HepG2 (cell line): ENCODE results near the gene ALCAM. TPM values are rescaled to one million over a fixed set of nuclear protein-coding genes. Genes with fewer than 3 reads are reported as not detected.

Experiments used
- ATAC-seq: fragments of 200-7000 bp; cut with Tn5 transposase; 3 replicates; pipeline ENCODE4 v1.9.1; 2020; ENCODE audit warnings: mild to moderate bottlenecking, moderate library complexity
- BruUV-seq: library from RNA; stranded (reverse); fragments of 400-500 nt; replicated peaks from 2 replicates; lab custom pipeline; 2021; lab: Mats Ljungman, UMichigan
- CTCF ChIA-PET: fragments of 300-600 bp; formaldehyde crosslinking; extraction: SDS; loops from one replicate; lab custom pipeline; 2021; ENCODE audit warnings: low total read pairs, inconsistent platforms, low intra/inter-chr PET ratio; lab: Yijun Ruan, JAX
- POLR2A ChIA-PET: fragments of 350-600 bp; sonication (Branson Sonifier 250); formaldehyde crosslinking; loops from one replicate; lab custom pipeline; 2020; ENCODE audit warnings: antibody characterized with exemption, inconsistent platforms; lab: Yijun Ruan, JAX
- DNase-seq: peaks from one replicate; pipeline ENCODE4 v3.0.0-alpha.2; 2015; ENCODE audit warnings: low spot score
- FAIRE-seq: peaks from 3 replicates; lab custom pipeline; 2011; peaks lifted over from hg19 to GRCh38; lab: Jason Lieb, UNC
- H2AFZ ChIP-seq: one replicate; pipeline ENCODE4 v1.6.1; 2011; ENCODE audit warnings: low read length, inconsistent platforms
- H3K27ac ChIP-seq: fragments of 300-600 bp; 3 replicates; pipeline ENCODE4 v1.8.0; 2011; ENCODE audit warnings: mixed run types, mild to moderate bottlenecking, mixed read lengths, low read length, inconsistent platforms; ENCODE audit not compliant: insufficient read depth; ENCODE audit errors: extremely low read length
- H3K27me3 ChIP-seq, 2 experiments: fragments of 200-600 bp in 1 of 2; 2 replicates in 1 of 2; 3 replicates in 1 of 2; pipeline versions ENCODE4 v1.6.0 to v1.8.0; 2011; ENCODE audit warnings: low read length in 2 of 2, mild to moderate bottlenecking in 2 of 2, moderate library complexity in 2 of 2, inconsistent platforms in 1 of 2; ENCODE audit not compliant: insufficient read depth in 2 of 2, control insufficient read depth in 1 of 2
- H3K36me3 ChIP-seq, 2 experiments: fragments of 200-600 bp in 1 of 2; replicated peaks in 1 of 2; 2 replicates in 1 of 2; 3 replicates in 1 of 2; pipeline versions ENCODE4 v1.5.1 to v1.8.0; 2011; ENCODE audit warnings: low read length in 2 of 2, inconsistent platforms in 1 of 2; ENCODE audit not compliant: insufficient read depth in 2 of 2, control insufficient read depth in 1 of 2
- H3K4me1 ChIP-seq: 2 replicates; pipeline ENCODE4 v1.5.1; 2012; ENCODE audit warnings: low read length, inconsistent platforms; ENCODE audit not compliant: insufficient read depth
- H3K4me2 ChIP-seq: 2 replicates; pipeline ENCODE4 v1.6.0; 2011; ENCODE audit warnings: low read depth, low read length, inconsistent platforms
- H3K4me3 ChIP-seq, 3 experiments: fragments of 200-600 bp in 1 of 3; sonication (generic), shearing (Covaris generic) in 1 of 3; replicated peaks in 1 of 3; 2 replicates each; pipeline ENCODE4 v1.5.1; 2011 to 2016; ENCODE audit warnings: low read length in 3 of 3, inconsistent platforms in 2 of 3, low read depth in 2 of 3, mild to moderate bottlenecking in 2 of 3, control low read depth in 1 of 3, mixed read lengths in 1 of 3; ENCODE audit not compliant: insufficient read depth in 1 of 3
- H3K79me2 ChIP-seq: one replicate; pipeline ENCODE4 v1.6.1; 2011; ENCODE audit warnings: low read length, inconsistent platforms; ENCODE audit not compliant: insufficient read depth
- H3K9ac ChIP-seq: 2 replicates; pipeline ENCODE4 v1.6.0; 2011; ENCODE audit warnings: mild to moderate bottlenecking, low read depth, low read length, inconsistent platforms; ENCODE audit not compliant: insufficient read depth
- H3K9me3 ChIP-seq: 2 replicates; pipeline ENCODE4 v1.5.1; 2012; ENCODE audit warnings: mild to moderate bottlenecking, low read length
- H4K20me1 ChIP-seq: 2 replicates; pipeline ENCODE4 v1.6.0; 2011; ENCODE audit warnings: inconsistent platforms, mild to moderate bottlenecking, low read length, moderate library complexity; ENCODE audit not compliant: insufficient read depth
- CC2D1A ChIP-seq: sonication (generic); formaldehyde crosslinking; IDR thresholded peaks from 2 replicates; pipeline ENCODE4 v1.8.1; 2023; ENCODE audit warnings: mild to moderate bottlenecking, missing genetic modification reagents
- CERS6 ChIP-seq: sonication (generic); formaldehyde crosslinking; IDR thresholded peaks from 2 replicates; pipeline ENCODE4 v1.5.0; 2020; ENCODE audit warnings: missing genetic modification reagents
- ELF3 ChIP-seq: IDR thresholded peaks from 2 replicates; pipeline ENCODE4 v1.6.1; 2016; ENCODE audit warnings: missing genetic modification reagents, missing compliant biosample characterization
- ETV5 ChIP-seq: IDR thresholded peaks from 2 replicates; pipeline ENCODE4 v1.6.1; 2018; ENCODE audit warnings: missing biosample characterization, missing genetic modification reagents, inconsistent platforms, borderline replicate concordance
- GPN1 ChIP-seq: sonication (generic); formaldehyde crosslinking; IDR thresholded peaks from 2 replicates; pipeline ENCODE4 v1.5.1; 2020; ENCODE audit warnings: missing genetic modification reagents, borderline replicate concordance
- NCOA2 ChIP-seq: sonication (generic); formaldehyde crosslinking; IDR thresholded peaks from 2 replicates; pipeline ENCODE4 v1.8.0; 2022; ENCODE audit warnings: inconsistent platforms
- PCBP2 ChIP-seq: fragments of 200-400 bp; formaldehyde crosslinking; optimal IDR thresholded peaks from 2 replicates; pipeline ENCODE3; 2018; ENCODE audit warnings: low read length, low read depth; ENCODE audit not compliant: poor library complexity, severe bottlenecking
- SMARCE1 ChIP-seq: fragments of 450-650 bp; IDR thresholded peaks from 2 replicates; pipeline ENCODE4 v1.6.1; 2017; ENCODE audit warnings: borderline replicate concordance
- TFDP1 ChIP-seq: IDR thresholded peaks from 2 replicates; pipeline ENCODE4 v1.6.1; 2016; ENCODE audit warnings: missing compliant biosample characterization, missing genetic modification reagents, borderline replicate concordance
- ZKSCAN5 ChIP-seq: sonication (generic); formaldehyde crosslinking; IDR thresholded peaks from 2 replicates; pipeline ENCODE4 v1.5.1; 2020; ENCODE audit warnings: mild to moderate bottlenecking, missing genetic modification reagents
- ZMAT3 ChIP-seq: sonication (generic); formaldehyde crosslinking; conservative IDR thresholded peaks from 2 replicates; pipeline ENCODE4 v1.7.0; 2021; ENCODE audit warnings: missing genetic modification reagents
- ZNF17 ChIP-seq: sonication (generic); formaldehyde crosslinking; IDR thresholded peaks from 2 replicates; pipeline ENCODE4 v1.5.0; 2020; ENCODE audit warnings: mild to moderate bottlenecking, missing genetic modification reagents
- ZNF430 ChIP-seq: sonication (generic); formaldehyde crosslinking; IDR thresholded peaks from 2 replicates; pipeline ENCODE4 v1.9.0; 2021; ENCODE audit warnings: mild to moderate bottlenecking, missing genetic modification reagents
- ZNF556 ChIP-seq: sonication (generic); formaldehyde crosslinking; IDR thresholded peaks from 2 replicates; pipeline ENCODE4 v1.4.0; 2020; ENCODE audit warnings: mild to moderate bottlenecking, missing genetic modification reagents, borderline replicate concordance
- ZNF614 ChIP-seq: IDR thresholded peaks from 2 replicates; pipeline ENCODE4 v1.6.1; 2018; ENCODE audit warnings: missing biosample characterization, missing genetic modification reagents, inconsistent platforms, borderline replicate concordance
- WGBS: methylation state at CpG from one replicate; pipeline ENCODE4 v1.1.6; 2017; ENCODE audit warnings: low lambda C conversion rate; 5-methylcytosine and 5-hydroxymethylcytosine counted together
- in situ Hi-C: cut with HindIII; loops from 2 replicates; pipeline ENCODE4 v1.10.0; 2017; ENCODE audit warnings: low pct_unique_long_range_greater_than_20kb; ENCODE audit not compliant: extremely low pct_ligation_motif_present
- intact Hi-C: fragments of 100-400 bp; cut with micrococcal nuclease; formaldehyde crosslinking; loops from one replicate; pipeline ENCODE4 v1.10.0; 2022; ENCODE audit not compliant: unreplicated experiment
- polyA plus RNA-seq, 8 experiments: library from polyadenylated mRNA; depleted of rRNA in 3 of 8; stranded (reverse) in 7 of 8; unstranded in 1 of 8; fragments of >200 nt; fragmentation: Illumina TruSeq in 4 of 8; extraction: Trizol in 4 of 8; gene quantifications; 2 replicates each; pipeline versions ENCODE4 v1.2.1 to v1.2.3, GENCODE V29; 2011 to 2016; ENCODE audit warnings: low read depth in 4 of 8, missing spikeins in 1 of 8, mixed read lengths in 1 of 8; ENCODE audit not compliant: insufficient read depth in 1 of 8
- total RNA-seq, 5 experiments: library from RNA; depleted of rRNA; stranded (reverse); fragments of >200 nt; fragmentation: Illumina TruSeq; extraction: Trizol; gene quantifications; 2 replicates each; pipeline ENCODE4 v1.2.3, GENCODE V29; 2016; ENCODE audit warnings: low read depth in 1 of 5

ALCAM gene
- total and polyA plus RNA-seq, 2 of the 13 experiments (the other 11 are each of a cell fraction or from before 2014, with no cell fraction given) = 26.0 to 33.1 TPM

GRCh38 chr3:105534491-105534890, 167.8 kb downstream of the ALCAM start:
- no peak for FAIRE-seq

More at GRCh38 chr3:105534491-105534890, 167.8 kb downstream of the ALCAM start:
- Histone ChIP-seq H3K9ac (no peak overlapping the region), H2AFZ (no peak overlapping the region), H4K20me1 (no peaks in the 10 kb centered on the region), H3K4me1 (no peaks in the 10 kb centered on the region), H3K36me3 (peaks cover 1 to 15% of the 10 kb centered on the region in 2 experiments; a peak in 2 of 5 replicates), H3K27ac (no peak overlapping the region), H3K9me3 (no peaks in the 10 kb centered on the region), H3K79me2 (no peaks in the 10 kb centered on the region), H3K27me3 (no peaks in the 10 kb centered on the region), H3K4me3 (no peak overlapping the region), H3K4me2 (no peak overlapping the region)
- DNase-seq (no peak), ATAC-seq (no peak)
- BruUV-seq = no TSS peak
- in situ Hi-C loops (no loop called here), intact Hi-C loops (no loop called here)
- POLR2A ChIA-PET = no interaction called here
- TF ChIP-seq ZMAT3 (no peak), SMARCE1 (no peak), GPN1 (CRISPR knock-in tag) (no peak), CC2D1A (CRISPR knock-in tag) (no peak), ZNF614 (CRISPR knock-in tag) (no peak), ETV5 (CRISPR knock-in tag) (no peak), ZNF17 (no peak), ZKSCAN5 (CRISPR knock-in tag) (no peak), PCBP2 (no peak), NCOA2 (CRISPR knock-in tag) (no peak), CERS6 (CRISPR knock-in tag) (no peak), ZNF430 (CRISPR knock-in tag) (no peak), ZNF556 (CRISPR knock-in tag) (no peak), ELF3 (CRISPR knock-in tag) (no peak), TFDP1 (CRISPR knock-in tag) (no peak)
- 97% methylated on average over 5 of the region's 5 CpGs for WGBS
- CTCF ChIA-PET = no interaction called here
